Measurements from ENCODE around the gene ENO3. TPM values are rescaled to one million over a fixed set of nuclear protein-coding genes. Genes with fewer than 3 reads are reported as not detected.

The ENO3 gene
- total and polyA plus RNA-seq, 2 donors (not counting 3 experiments of a cell fraction or from before 2014, with no cell fraction given), result 5.5 to 5.9 TPM

GRCh38 chr17:4965311-4965986, 14.5 kb downstream of the ENO3 start:
- peaks cover 4 to 11% of the 10 kb centered on the region in 2 experiments for H3K36me3 ChIP-seq (ENCODE audit: control insufficient read depth in 2 of 2, extremely low read depth in 1 of 2, insufficient read depth in 2 of 2, low read length in 2 of 2)
- no peaks in the 10 kb centered on the region for H3K27me3 ChIP-seq (ENCODE audit: control insufficient read depth in 2 of 2, insufficient read depth in 2 of 2, low read length in 2 of 2)
- no peak overlapping the region for H3K27ac ChIP-seq (ENCODE audit: insufficient read depth, low read depth, low read length)
- no peak for FAIRE-seq
- no peak overlapping the region for H3K4me3 ChIP-seq (replicated peaks in 1 of 3; ENCODE audit: insufficient read depth in 1 of 3, low read depth in 1 of 3, low read length in 3 of 3)
- H2AFZ ChIP-seq (ENCODE audit: low read depth, low read length), result no peak overlapping the region
- no peaks in the 10 kb centered on the region for H3K9me1 ChIP-seq (replicated peaks; ENCODE audit: control insufficient read depth, extremely low read depth, insufficient read depth, low read length)
- peaks cover 24% of the 10 kb centered on the region for H3K4me1 ChIP-seq (ENCODE audit: control insufficient read depth, extremely low read depth, insufficient read depth, low read length)
- ChIA-PET POLR2A (no interaction called here), CTCF (interaction anchor here (1.3 to 4.5 kb wide), 4 partner anchors 12 to 56 kb away, joined by 3 to 40 read pairs (median 13); partner anchors contain the start of genes CAMTA2 and PFN1)
- no peaks in the 10 kb centered on the region for H4K20me1 ChIP-seq (replicated peaks; ENCODE audit: control insufficient read depth, extremely low read depth, insufficient read depth, low read length)
- no peaks in the 10 kb centered on the region for H3K9me3 ChIP-seq (replicated peaks; ENCODE audit: control insufficient read depth, insufficient read depth, low read length)
- H3K79me2 ChIP-seq (ENCODE audit: control insufficient read depth, insufficient read depth, low read length), result peaks cover 9% of the 10 kb centered on the region
- H3K4me2 ChIP-seq (ENCODE audit: insufficient read depth, low read length), result no peak overlapping the region
- TF ChIP-seq POLR2AphosphoS5 (IDR thresholded peaks at IDR 0.05; ENCODE audit: insufficient read depth, low read depth, low read length) (no peak), CTCF (IDR thresholded peaks at IDR 0.05; ENCODE audit: extremely low read depth in 1 of 2, insufficient read depth in 1 of 2, low read depth in 1 of 2, low read length in 2 of 2) (no peak), FOS (IDR thresholded peaks at IDR 0.05; ENCODE audit: borderline replicate concordance, insufficient read depth, low read length) (no peak), MYC (IDR thresholded peaks at IDR 0.05; ENCODE audit: low read depth, low read length) (no peak), MAX (IDR thresholded peaks at IDR 0.05; ENCODE audit: insufficient read depth, insufficient read length) (no peak), EZH2 (IDR thresholded peaks at IDR 0.05; ENCODE audit: borderline replicate concordance, low read depth, low read length, severe bottlenecking) (no peak), JUN (IDR thresholded peaks at IDR 0.05; ENCODE audit: borderline replicate concordance, insufficient read depth, insufficient read length, low read depth) (no peak)
- intact Hi-C loops (cut with micrococcal nuclease) (no loop called here), dilution Hi-C loops (cut with MboI; ENCODE audit: extremely low pct_ligation_motif_present, low sequenced_read_pairs) (no loop called here)
- H3K9ac ChIP-seq (replicated peaks; ENCODE audit: extremely low read depth, insufficient read depth, low read length), result no peak overlapping the region
- no TSS peak for BruUV-seq (replicated peaks)
- DNase-seq (ENCODE audit: low read depth, low spot score), result no peak

All from endothelial cell of umbilical vein (primary cell).